Fibroblast of lung (primary cell): ENCODE measurements around the gene PCDH1.

Experiments used
- CTCF ChIP-seq, 2 donors: IDR thresholded peaks in 1 of 2; conservative IDR thresholded peaks in 1 of 2; 1 replicate in 1 of 2; 2 replicates in 1 of 2; pipeline ENCODE4 v1.5.1; 2011 to 2012; ENCODE audit warnings: low read length in 2 of 2, control low read depth in 1 of 2, inconsistent platforms in 1 of 2, low read depth in 1 of 2, mild to moderate bottlenecking in 1 of 2
- EZH2 ChIP-seq: IDR thresholded peaks from 2 replicates; pipeline ENCODE4 v1.5.1; 2012; ENCODE audit warnings: low read length, control low read depth, mild to moderate bottlenecking; ENCODE audit errors: missing control alignments

- TF ChIP-seq CTCF (conservative IDR thresholded peaks at IDR 0.05 in 1 of 2, IDR thresholded peaks at IDR 0.05 in 1 of 2; ENCODE audit: low read depth in 1 of 2, low read length in 2 of 2), result no peak
- no peak for TF ChIP-seq EZH2
Measured at GRCh38 chr5:141809380-141810096, 68.7 kb downstream of the PCDH1 start.
